Brain pericyte (primary cell): ENCODE data around the gene RFPL4A.
"Not testable (repeated sequence)": the region's sequence is repeated elsewhere in the genome, so short reads cannot be mapped to it uniquely, and the experiment has no call there.

Experiments
- DNase-seq: peaks from one replicate; pipeline ENCODE4 v3.0.0-alpha.2; 2012; ENCODE audit warnings: low read depth, low spot score

The RFPL4A gene

DNA sequence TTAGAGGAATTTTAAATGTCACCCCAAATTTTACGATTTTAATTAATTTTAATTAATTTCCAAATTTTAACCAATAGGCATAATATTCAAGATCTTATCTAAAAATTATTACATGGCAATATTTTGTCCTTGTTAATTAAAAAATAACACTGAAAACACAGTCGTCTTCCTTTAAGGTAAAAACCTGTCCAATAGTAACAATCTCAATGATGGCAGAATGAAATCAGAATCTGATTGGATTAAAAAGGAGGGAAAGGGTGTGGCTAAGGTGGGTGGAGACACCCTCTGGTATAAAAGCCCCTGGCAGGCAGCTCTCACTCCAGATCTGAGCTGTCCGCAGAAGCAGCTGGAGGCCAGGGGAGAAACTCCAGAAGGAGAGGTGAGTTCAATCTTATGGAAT is at the start of gene RFPL4A:
Gene RFPL4A (plus strand): TSS at position 301 of the 400 bp plus-strand sequence. CDS start 2,704 bp downstream, outside the sequence.
- DNase-seq, result not testable (repeated sequence)

DNA sequence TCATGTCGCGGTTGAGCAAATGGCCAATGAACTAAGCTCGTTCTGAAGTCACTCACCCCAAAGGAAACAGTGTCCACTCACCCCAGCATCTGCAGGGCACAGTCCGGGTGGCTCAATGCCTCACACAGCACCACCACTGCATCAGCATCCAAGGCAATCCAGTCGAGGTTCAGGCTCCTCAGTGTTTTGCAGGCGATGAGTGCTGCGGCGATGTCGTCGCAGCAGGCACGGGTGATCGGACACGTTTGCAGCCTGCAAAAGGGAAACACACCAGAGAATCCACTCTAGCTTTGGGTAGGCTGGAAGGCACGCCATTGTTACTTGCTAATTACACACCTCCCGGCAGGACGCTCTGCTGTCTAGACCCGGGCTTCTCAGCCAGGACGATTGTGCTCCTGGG is 47.2 kb upstream of the RFPL4A start:
- DNase-seq, result no peak

DNA sequence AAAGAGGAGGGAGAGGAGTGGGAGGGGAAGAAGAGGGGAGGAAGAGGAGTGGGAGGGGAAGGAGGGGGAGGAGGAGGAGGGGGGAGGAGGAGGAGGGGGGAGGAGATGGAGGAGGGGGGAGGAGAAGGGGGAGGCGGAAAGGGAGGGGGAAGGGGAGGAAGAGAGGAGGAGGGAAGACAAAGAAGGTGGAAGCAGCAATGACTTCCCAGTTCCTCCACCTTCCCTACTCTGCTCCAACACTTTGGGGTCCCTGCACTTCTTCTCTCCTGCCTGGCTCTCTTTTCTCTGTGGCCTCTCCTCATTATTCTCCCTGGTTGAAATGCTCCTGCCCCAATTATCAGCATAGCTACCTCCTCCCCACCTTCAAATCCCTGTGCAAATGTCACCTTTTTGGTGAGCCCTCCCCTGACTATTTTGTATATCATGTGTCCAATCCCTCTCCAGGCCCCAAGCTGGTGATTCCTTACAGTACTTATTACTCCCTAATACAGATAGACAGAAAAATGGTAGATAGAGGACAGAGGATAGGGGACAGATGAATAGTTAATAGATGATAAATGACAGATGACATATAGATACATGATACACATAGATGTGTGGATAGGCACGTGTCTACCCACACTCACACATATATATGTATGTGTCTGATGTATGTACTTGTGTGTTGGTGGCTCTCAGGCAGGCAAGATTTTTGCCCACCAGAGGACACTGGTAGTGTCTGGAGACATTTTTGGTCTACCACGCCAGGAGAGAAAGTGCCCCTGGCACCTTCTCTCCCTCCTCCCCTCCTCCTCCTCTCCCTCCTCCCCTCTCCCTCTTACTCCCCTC is 45.9 kb upstream of the RFPL4A start:
- no peak for DNase-seq

DNA sequence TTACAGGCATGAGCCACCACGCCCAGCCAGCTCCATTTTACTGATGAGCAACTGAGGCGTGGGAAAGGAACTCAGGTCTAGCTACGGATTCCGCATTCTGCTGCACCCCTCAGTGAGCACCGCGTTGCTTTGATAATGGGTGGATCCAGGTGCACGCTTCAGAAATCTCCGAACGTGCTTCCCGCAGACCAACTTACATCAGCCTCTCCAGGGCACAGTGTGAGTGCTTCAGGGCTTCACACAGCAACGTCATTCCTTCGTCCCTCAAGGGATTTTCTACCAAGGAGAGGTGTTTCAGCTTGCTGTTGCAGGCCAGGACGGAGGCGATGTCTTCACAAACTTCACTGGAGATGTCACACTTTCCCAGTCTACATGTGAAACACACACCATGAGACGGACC is 42.4 kb upstream of the RFPL4A start:
- DNase-seq, result no peak

DNA sequence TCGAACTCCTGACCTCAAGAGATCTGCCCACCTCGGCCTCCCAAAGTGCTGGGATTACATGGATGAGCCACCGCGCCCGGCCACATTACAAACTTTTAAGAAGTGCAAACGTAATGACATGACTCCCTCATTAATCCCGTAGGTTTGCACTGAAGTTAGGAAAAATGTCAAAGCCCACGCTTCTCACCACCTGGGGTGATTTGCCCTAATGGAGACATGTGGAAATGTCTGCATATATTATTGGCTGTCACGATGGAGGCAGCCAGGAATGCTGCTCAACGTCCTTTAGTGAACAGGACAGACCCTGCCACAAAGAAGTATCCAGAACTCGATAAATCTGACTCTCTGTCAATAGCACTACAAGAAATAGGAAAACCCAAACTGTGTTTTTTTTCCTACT is 41.6 kb upstream of the RFPL4A start:
- DNase-seq, result no peak

DNA sequence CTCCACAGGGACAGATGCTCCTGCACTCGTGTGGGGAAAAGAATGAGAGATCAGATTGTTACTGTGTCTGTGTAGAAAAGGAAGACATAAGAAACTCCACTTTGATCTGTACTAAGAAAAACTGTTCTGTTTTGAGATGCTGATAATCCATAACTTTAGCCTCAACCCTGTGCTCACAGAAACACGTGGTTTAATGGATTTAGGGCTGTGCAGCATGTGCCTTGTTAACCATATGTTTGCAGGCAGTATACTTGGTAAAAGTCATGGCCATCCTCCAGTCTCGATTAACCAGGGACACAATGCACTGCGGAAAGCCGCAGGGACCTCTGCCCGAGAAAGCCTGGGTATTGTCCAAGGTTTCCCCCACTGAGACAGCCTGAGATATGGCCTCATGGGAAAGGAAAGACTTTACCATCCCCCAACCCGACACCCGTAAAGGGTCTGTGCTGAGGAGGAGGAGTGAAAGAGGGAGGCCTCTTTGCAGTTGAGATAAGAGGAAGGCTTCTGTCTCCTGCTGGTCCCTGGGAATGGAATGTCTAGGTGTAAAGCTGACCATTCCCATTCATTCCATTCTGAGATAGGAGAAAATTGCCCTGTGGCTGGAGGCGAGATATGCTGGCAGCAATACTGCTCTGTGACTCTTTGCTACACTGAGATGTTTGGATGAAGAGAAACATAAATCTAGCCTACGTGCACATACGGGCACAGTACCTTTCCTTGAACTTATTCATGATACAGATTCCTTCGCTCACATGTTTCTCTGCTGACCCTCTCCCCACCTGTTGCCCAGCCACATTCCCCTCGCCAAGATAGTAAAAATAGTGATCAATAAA is 40.8 kb upstream of the RFPL4A start:
- DNase-seq, result not testable (repeated sequence)

DNA sequence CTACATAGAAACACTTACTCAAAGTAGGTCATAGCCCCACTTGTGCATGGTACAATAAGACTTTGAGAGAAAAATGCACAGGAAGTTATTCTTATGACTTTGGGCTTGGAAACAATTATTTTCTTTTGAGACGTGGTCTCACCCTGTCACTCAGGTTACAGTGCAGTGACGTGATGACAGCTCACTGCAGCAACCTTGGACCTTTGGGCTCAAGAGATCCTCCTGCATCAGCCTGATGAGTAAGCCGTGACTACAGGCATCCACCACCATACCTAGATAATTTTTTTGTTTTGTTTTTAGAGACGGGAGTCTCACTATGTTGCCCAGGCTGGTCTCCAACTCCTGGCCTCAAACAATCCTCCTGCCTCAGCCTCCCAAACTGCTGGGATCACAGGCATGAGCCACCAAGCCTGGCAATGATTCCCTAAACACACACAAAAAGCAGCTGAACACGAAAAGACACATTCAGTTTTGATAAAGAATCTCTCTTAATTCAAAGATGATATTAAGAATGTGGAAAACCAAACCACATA is 38.6 kb upstream of the RFPL4A start:
- DNase-seq, result no peak

DNA sequence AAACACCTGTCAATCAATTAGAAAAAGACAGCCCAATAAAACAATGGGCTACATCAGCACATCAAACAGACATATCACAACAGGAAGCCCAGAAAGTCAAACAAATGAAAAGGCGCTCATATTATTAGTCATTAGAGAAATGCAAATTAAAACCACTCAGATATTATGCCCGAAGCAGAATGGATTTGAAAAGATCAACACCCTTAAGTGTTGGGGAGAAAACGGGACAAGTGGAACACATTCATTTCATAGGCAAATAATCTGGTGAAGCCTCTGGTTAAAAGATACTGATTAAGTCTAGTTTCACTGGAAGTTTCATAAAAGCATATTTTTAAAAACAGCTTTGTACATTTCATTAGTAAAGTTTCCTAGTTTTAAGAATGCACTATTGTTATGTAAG is 38.1 kb upstream of the RFPL4A start:
- no peak for DNase-seq

DNA sequence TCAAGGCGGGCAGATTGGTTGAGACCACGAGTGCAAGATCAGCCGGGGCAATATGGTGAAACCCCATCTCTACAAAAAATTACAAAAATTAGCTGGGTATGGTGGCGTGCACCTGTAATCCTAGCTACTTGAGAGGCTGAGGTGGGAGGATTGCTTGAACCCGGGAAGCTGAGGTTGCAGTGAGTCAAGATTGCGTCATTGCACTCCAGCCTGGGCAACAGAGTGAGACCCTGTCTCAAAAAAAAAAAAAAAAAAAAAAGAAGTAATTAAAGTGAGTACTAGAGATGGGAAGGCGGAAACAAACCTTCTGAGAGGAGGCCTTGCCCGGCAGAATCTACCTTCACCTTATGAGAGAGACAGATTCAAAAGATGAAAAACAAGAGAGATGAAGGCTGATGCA is 35.4 kb upstream of the RFPL4A start:
- no peak for DNase-seq

DNA sequence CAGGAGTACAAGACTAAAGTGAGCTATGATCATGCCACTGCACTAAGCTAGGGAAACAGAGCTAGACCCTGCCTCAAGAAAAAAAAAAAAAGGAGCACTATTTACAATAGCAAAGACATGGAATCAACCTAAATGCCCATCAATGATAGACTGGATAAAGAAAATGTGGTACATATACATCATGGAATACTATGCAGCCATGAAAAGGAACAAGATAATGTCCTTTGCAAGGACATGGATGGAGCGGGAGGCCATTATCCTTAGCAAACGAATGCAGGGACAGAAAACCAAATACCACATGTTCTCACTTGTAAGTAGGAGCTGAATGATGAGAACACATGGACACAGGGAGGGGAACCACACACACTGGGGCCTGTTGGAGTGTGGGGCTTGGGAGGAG is 28.5 kb upstream of the RFPL4A start:
- DNase-seq, result not testable (repeated sequence)

DNA sequence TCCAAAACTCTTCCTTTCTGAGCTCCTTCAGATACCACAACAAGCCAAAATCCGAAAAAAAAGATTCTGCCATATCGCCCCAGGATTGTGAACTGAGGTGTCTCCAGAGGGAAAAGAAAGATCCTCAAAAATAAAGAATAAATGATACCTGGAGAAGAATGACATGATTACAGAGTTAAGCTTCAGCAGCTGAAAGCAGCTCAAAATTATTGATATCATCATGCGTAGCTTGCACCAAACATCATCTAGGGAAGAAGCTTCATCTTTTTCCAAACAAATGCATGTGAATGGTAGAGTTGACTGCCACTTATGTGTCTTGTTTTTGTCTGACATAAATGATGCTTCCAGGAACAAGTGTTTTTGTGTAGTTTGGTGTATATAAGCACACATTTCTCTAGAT is 20.6 kb upstream of the RFPL4A start, which contains the start of gene NLRP9:
Gene NLRP9 (minus strand): TSS at position 101 of the 400 bp plus-strand sequence. CDS start 28 bp downstream, at position 73.
- DNase-seq, result no peak

DNA sequence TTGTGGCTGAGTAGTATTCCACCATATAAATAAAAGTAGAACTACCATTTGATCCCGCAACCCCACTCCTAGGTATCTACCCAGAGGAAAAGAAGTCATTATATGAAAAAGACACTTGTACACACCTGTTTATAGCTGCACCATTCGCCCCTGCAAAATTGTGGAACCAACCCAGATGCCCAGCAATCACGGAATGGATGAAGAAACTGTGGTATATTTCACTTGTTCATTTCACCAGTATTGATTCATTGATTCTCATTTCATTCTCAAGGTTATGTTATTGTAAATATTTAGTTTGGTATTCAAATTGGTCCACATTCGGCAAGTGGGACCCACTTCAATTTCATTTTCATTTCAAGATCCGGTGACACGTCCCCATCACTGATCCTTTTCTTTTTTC is 8.2 kb upstream of the RFPL4A start:
- DNase-seq, result no peak

DNA sequence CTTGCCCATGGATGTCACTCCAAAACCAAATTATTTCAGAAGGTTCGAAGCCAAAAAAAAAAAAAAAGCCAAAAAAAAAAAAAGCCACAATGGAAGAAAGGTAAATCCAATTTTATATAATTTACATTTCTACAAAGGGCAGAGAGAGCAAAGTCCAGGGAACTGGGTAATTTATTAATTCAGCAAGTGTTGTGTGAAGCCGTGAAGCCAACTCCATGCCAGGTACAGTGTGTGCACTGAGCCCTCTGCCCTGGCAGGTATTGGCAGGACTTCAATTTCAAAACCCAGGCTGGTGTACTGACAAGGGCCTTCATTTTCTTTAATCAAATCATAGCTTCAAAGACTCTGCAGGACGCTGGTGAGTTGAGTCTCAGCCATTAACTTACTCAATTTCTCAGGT is 5.5 kb upstream of the RFPL4A start:
- DNase-seq, result no peak

DNA sequence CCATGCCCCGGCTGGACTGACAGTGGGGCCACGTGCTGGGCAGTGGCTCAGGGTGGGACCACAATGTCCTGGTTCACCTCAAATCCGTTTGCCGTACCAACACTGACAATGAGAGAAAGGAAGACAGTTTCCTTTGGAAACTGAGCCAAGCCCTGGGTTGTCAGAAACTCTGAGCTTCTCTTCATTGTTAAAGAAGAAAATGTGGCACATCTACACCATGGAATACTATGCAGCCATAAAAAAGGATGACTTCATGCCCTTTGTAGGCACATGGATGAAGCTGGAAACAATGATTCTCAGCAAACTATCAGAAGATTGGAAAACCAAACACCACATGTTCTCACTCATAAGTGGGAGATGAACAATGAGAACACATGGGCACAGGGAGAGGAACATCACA is 2.1 kb upstream of the RFPL4A start:
- DNase-seq, result not testable (repeated sequence)

DNA sequence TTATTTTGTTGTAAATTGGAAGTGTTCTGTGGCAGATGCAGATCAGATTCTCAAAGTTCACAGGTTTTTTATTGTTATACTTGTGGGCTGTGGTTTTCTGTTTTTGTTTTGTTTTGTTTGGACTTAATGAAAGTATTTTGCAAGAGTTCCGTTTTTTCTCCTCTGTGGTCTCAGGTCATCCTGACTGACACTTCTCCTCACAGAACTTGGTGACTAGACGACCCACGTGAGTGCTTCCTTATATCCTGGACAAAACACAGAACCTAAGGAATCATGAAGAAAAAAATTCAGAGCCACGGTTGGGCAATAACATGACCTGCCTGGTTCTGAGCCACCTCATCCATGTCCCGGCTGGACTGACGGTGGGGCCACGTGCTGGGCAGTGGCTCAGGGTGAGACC is 7.6 kb downstream of the RFPL4A start:
- DNase-seq, result no peak

DNA sequence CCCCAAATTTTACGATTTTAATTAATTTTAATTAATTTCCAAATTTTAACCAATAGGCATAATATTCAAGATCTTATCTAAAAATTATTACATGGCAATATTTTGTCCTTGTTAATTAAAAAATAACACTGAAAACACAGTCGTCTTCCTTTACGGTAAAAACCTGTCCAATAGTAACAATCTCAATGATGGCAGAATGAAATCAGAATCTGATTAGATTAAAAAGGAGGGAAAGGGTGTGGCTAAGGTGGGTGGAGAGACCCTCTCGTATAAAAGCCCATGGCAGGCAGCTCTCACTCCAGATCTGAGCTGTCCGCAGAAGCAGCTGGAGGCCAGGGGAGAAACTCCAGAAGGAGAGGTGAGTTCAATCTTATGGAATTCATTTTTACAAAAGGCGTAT is 9.9 kb downstream of the RFPL4A start, which contains the start of gene RFPL4AL1:
Gene RFPL4AL1 (plus strand): TSS at position 301 of the 400 bp plus-strand sequence. CDS start 2,687 bp downstream, outside the sequence.
- not testable (repeated sequence) for DNase-seq

DNA sequence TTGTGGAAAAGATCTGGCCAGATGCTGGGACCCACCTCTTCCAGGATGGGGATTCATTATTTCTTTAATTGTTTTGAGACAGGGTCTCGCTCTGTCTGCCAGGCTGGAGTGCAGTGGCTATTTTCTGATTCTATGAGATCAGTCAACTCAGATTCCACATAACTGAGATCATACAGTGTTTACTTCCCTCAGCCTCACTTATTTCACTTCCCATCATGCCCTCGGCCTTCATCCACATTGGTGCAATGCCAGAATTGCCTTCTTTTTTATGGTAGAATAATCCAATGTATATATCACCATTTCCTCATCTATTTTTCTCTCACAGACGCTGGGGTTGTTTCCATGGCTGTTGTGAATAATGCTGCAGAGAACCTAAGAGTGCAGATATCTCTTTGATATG is 10.7 kb downstream of the RFPL4A start:
- DNase-seq, result not testable (repeated sequence)

DNA sequence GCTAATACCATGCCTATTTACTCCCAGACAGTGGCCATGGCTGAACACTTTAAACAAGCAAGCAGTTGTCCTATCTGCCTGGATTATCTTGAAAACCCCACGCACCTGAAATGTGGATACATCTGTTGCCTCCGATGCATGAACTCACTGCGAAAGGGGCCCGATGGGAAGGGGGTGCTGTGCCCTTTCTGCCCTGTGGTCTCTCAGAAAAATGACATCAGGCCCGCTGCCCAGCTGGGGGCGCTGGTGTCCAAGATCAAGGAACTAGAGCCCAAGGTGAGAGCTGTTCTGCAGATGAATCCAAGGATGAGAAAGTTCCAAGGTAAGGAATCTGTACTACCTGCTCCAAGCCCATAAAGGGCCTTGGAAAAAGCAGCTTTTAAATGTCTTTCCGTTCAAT is 18.6 kb downstream of the RFPL4A start:
- no peak for DNase-seq

DNA sequence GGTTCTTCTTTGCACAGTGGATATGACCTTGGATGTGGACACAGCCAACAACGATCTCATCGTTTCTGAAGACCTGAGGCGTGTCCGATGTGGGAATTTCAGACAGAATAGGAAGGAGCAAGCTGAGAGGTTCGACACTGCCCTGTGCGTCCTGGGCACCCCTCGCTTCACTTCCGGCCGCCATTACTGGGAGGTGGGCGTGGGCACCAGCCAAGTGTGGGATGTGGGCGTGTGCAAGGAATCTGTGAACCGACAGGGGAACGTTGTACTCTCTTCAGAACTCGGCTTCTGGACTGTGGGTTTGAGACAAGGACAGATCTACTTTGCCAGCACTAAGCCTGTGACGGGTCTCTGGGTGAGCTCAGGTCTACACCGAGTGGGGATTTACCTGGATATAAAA is 19.4 kb downstream of the RFPL4A start:
- DNase-seq, result no peak

DNA sequence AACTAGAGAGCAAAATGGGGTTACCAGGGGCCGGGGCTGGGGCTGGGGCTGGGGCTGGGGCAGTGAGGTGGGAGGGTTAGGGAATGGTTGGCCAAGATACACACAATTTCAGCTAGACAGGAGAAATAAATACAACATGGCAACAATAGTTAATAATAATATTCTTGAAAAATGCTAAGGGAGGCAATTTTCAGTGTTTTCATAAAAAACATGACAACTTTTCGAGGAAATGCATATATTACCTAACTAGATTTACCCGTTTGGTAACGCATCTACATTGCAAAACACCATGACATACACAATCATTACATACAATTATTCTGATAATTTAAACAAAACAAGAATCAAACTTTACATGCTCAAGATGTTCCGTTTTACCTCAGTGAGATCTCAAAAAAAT is 22.2 kb downstream of the RFPL4A start:
- no peak for DNase-seq

DNA sequence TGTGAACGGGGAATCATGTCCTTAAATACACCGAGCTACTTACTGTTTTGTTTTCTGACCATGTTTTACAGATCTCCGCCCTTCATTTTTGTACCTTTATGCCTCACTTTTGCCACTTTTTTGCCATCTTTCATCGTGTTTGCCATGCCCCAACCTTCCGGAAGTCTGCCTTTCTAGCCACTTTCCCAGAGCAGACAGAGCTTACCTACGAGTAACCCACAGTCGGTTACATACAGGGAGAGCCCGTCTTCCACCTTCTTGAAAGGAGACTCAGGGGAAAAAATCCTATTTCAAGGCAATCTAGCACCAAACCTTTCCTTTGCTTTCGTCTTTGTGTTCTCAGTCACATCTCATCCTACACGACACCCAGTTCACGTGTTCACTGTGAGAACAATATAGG is 36.1 kb downstream of the RFPL4A start:
- DNase-seq, result no peak

DNA sequence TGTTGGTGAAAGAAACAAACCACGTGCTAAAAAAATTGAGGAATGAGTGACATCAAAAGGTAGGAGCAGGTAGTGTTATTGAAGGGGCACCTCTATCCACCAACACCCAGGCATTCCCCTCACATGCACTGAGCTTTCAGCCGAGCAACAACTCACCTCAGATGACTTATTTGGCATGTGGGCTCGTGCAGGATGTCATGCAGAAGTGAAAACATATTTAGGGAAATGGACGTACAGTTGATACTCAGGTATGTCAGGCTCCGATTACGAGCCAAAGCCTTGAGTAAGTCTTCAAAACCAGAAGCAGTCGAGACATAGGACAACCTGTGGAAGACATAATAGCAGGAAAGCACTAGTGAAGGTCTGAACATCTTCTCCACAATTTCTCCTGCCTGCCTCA is 42.5 kb downstream of the RFPL4A start:
- no peak for DNase-seq
